HG03342 (cell line): ENCODE results near the gene POMC.
"Not testable (repeated sequence)": the region's sequence is repeated elsewhere in the genome, so short reads cannot be mapped to it uniquely, and the experiment has no call there.

Experiments
- ATAC-seq: cut with Tn5 transposase; IDR thresholded peaks from one replicate; pipeline ENCODE4 v1.9.1; 2021; ENCODE audit warnings: mild to moderate bottlenecking, moderate library complexity; ENCODE audit not compliant: unreplicated experiment

Gene POMC

DNA sequence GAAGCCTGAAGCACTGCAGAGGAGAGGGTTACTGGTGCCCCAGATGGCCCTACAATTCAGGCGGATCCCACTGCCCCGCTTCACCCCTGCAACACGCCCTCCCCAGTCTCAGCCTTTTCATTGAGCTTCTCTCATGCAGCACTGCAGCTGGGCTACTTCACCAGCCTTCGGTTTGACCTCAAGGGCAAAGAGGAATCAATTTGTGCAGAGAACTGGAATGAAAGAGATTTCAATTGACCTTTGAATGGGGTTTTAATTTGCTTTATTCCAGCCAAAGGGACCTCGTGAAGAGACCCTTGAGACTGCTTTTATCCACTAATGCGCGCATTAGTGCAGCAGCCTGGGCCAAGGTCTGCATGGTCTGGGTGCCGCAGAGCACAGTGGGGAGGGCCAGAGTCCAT is 8.8 kb upstream of the POMC start:
- ATAC-seq: no peak

- ATAC-seq: no peak
These were observed 8.3 kb upstream of the POMC start for GRCh38 chr2:25176541-25177181.

DNA sequence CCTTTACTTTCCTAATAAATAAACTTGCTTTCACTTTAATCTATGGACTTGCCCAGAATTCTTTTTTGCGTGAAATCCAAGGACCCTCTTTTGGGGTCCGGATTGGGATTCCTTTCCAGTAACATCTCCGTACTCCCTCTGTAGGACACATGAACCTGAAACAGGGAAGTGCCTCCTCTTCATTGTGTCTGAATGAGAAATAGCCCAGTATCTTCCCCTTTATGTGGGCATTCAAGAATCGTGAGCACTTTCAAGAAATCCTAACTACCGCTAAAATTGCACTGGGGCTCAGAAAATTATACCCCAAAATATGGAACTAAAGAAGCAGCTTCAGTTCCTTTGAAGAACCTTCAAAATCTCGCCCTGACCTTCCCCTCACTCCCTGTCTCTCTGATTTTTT is 7.8 kb upstream of the POMC start:
- ATAC-seq: no peak

DNA sequence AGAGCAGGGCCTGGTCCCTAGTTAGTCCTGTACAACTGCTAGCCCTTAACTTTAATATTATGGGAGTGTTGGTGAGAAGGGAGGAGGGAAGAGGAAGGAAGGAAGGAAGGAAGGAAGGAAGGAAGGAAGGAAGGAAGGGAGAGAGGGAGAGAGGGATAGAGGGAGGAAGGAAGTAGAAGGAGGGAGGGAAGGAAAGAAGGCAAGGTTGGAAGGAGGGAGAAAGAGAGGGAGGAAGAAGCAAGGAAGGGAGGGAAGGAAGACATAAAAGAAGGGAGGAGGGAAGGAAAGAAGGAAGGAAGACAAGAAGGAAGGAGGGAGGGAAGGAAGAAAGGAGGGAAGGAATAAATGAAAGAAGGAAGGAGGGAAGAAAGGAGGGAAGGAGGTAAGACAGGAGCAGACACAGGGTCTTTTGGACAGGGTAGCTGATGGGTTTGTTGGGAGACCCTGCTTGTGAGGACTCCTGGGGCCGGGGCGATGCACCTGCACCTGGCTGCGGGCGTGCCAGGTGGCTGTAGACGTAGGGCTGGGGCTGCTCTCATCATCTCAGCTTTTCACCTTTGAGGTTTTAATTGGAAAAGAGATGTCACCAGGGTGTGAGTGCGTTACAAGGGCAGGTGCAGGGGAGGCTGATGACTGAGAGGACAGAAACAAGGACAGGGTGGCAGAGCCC is 5.9 kb upstream of the POMC start:
- no peak for ATAC-seq

DNA sequence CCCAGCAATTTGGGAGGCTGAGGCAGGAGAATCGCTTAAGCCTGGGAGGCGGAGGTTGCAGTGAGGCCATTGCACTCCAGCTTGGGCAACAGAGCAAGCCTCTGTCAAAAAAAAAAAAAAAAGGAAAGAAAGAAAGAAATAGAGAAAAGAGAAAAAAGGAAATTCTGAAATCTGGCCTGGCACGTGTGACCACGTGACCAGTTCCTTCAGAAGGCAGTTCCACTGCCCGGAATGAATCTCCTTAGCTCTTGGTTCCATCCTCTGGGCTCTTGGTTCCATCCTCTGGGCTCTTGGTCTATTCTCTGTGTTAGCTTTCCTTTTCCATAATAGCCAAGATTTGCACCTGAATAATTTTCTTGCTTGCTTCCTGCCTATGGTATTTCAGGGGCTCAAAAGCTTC is 5.3 kb upstream of the POMC start:
- ATAC-seq: no peak

GRCh38 chr2:25170888-25171287 is 2.5 kb upstream of the POMC start:
- no peak for ATAC-seq

GRCh38 chr2:25169073-25169470 is 692 bp upstream of the POMC start:
- ATAC-seq: no peak

- ATAC-seq: peak; percentile 56
These were observed 2.1 kb downstream of the POMC start for GRCh38 chr2:25165992-25166875.

DNA sequence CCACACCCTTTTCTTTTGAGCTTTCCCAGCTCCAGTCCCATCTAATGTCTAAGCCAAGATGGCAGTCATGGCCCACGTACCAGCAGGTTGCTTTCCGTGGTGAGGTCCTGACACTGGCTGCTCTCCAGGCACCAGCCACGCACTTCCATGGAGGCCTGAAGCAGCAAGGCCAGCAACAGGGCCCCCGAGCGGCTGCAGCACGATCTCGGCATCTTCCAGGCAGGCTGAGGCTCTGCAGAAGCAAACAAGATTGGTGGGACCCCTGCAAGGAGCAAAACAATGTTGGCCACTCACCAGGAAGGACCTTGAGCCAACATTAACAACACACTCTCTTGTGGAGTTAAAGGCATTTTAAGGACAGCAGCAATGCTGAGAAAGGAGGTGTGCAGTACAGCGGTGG is 3.8 kb downstream of the POMC start:
- ATAC-seq: no peak

DNA sequence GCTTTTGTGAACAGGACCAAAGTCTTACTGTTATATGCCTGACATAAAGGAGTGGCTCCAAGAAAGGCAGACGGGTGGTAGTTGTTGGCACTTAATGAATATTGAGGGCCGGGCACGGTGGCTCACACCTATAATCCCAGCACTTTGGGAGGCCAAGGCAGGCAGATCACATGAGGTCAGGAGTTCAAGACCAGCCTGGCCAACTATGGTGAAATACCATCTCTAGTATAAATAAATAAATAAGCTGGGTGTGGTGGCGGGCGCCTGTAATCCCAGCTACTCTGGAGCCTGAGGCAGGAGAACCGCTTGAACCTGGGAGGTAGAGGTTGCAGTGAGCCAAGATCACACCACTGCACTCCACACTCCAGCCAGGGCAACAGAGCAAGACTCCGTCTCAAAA is 6.3 kb downstream of the POMC start:
- not testable (repeated sequence) for ATAC-seq

DNA sequence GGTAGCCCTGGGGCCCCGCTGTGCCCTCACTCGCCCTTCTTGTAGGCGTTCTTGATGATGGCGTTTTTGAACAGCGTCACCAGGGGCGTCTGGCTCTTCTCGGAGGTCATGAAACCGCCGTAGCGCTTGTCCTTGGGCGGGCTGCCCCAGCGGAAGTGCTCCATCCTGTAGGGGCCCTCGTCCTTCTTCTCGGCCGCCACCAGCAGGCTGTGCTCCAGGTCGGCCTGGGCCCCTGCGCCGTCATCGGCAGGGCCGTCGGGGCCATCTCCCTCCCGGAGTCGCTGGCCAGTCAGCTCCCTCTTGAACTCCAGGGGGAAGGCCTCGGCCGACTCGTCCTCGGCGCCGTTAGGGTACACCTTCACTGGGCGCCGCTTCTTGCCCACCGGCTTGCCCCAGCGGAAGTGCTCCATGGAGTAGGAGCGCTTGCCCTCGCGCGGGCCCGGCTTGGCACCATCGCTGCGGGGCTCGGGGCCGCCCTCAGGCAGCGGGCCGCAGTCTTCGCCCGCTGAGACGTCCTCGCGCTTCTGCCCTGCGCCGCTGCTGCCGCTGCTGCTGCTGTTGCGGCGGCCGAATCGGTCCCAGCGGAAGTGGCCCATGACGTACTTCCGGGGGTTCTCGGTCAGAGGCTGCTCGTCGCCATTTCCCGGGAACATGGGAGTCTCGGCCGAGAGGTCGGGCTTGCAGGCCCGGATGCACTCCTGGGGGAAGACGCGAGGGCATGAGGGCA is 7.2 kb downstream of the POMC start:
- peak; percentile 66 for ATAC-seq

DNA sequence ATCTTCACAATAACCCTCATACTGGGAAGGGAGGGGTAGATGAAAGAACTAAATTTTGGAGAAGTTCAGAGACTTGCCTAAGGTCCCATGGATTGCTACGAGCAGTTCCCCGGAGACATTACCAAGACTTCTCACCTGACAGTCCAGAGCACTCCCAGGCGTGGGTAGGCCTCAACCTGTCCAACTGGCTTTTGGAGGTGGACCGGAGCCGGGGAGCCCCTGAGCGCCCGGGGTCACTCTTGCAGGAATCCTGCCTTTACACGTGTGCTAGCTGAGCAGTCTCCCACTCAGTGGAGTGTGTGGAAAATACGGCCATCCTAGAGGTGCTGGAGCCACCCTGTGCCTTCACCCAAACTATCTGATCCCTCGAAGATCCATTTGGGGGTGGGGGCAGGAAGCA is 8.0 kb downstream of the POMC start:
- ATAC-seq: no peak

DNA sequence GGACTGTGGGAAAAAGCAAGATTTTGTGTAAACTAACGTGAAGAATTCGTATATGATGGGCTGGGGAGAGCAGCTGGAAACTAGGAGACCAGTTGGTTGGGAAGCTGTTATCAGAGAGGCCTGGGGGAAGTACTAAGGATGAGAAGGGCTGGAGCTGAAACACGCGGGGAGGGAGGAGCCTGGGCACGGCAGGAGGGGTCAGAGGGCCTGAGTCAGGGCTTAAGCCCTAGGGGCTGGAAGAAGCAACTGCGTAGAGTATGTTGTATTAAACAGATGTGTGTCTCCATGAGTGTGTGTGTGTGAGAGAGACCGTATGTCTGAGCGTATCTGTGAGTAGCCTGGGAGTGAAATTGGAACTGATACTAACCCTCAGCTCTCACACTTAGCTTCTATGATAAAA is 8.4 kb downstream of the POMC start:
- ATAC-seq: no peak

- ATAC-seq: no peak
These were observed 10.1 kb downstream of the POMC start for GRCh38 chr2:25158096-25158852.

DNA sequence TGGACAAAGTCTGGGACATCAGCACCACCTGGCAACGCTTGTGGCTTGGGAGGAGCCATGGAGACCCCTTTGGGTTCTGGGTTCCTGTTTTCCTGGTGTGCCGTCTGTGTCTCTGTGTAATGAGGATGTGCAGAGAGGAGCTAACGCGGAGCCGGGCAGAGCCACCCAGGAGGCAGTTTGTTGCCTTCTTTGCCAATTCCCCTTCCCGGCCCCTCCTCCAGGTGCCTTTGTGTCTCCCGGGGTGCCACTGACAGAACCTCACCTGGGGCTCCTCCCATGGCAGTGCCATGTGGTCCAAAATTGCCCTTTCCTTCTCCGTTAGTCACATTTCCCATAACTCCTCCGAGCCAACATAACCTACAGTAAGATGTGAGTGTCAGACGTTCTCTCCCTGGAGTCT is 13.0 kb downstream of the POMC start:
- no peak for ATAC-seq

GRCh38 chr2:25151718-25152117 is 16.7 kb downstream of the POMC start:
- no peak for ATAC-seq

DNA sequence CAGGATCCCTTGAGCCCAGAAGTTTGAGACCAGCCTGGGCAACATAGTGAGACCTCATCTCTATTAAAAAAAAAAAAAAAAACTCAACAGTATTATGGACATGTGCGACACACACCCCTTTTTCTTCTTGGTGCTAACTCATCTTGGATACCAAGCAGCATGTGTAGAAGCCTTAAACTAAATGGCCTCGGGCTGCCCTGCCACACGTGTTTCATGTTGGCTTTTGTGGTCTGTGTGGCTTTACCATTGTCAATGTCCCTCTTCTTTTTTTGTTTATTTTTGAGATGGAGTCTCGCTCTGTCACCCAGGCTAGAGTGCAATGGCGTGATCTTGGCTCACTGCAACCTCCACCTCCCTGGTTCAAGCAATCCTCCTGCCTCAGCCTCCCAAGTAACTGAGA is 17.4 kb downstream of the POMC start:
- not testable (repeated sequence) for ATAC-seq

DNA sequence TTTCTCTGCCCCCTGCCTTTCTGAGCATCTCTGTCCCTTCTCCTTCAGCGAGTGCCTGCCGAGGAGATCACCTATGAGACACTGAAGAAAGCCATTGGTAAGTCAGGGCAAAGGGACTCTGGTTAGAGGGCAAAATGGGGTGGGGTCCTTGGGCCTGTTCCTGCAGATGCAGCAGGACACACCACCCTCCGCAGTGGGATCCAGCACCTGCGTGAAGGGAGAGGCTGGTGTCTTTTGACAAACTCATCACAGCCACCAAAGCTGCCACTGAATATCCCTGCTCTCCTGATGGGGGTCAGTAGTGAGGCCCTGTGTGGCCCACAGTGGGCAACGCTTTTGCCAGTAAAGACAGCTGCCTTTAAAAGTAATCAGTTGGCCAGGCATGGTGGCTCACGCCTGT is 18.7 kb downstream of the POMC start:
- no peak for ATAC-seq

DNA sequence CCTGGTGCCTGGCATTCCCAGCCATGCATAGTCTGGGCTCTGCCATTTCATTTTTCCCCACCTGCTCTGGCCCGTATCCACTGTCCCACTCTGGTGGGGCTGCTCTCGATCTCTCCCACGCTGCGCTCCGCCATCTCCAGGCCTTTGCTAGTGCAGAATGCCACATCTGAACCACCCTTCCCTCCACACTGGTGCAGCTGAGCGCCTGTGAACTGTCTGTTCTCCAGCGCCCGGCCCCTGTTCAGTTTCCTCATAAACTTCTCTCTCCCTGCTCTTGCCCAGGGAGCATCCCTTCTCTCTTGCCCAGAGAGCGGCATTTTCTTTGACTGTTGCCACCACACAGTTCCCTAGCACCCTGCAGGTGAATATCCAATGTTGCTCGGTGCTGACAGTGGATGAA is 21.5 kb downstream of the POMC start:
- ATAC-seq: no peak

DNA sequence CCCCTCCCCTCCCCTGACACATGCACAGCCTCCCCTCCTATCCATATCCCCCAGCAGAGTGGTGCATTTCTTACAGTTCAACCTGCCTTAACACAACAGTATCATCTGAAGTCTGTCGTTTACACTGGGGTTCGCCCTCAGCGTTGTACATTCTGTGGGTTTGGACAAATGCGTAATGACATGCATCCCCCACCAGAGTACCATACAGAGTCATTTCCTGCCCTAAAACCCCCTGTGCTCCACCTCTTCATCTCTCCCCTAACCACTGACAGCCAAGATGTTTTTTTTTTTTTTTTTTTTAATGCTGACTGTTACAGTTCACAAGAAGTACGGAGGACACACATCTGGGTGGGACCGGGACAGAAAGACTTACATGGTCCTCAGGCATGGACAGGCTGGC is 22.6 kb downstream of the POMC start:
- ATAC-seq: no peak

- no peak for ATAC-seq
These were observed 27.3 kb downstream of the POMC start for GRCh38 chr2:25141120-25141519.
